ENCODE data around the gene GLDN.

GLDN gene

DNA sequence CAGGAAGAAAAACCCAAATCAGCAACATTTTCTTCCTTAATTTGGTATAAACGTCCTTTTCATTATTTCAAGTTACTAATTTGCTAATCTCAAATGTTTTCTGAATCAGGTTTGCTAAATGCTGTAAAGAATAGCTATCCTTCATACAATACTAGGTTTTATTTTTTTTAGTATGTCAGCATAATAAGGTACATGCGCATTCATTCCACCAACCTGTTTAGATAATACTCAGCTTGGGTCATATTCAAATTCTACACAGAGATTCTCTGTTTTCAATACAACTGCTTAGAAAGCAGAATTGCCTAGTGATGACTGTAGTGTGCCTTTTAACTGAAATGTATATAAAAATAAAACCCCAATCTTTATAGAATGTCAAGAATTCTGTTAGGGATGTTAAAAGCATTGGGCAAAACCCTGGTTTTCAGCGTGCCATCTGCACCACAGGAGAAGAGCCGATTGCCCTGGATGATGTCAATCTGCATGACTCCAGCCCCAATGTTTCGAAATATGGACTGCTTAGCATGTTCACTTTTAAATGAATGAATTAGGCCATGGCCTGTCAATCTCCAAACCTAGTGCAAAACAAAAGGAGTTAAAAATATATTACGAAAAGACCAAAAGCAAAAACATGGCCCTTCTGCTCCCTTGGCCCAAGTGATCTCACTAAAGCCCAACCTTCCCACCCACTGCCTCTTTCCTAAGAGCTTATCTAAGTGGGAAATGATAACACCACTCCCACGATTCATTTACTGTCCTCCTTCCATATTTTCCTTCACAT, 107.4 kb downstream of the GLDN start:
- Histone ChIP-seq H3K4me1 (ENCODE audit: control extremely low read depth in 1 of 4, control insufficient read depth in 4 of 4, insufficient read depth in 4 of 4, low read length in 3 of 4) (no peaks in the 10 kb centered on the region), H3K27ac (ENCODE audit: insufficient read depth in 1 of 2, low read depth in 1 of 2, low read length in 2 of 2, poor library complexity in 1 of 2, severe bottlenecking in 2 of 2) (no peak overlapping the region), H3K36me3 (ENCODE audit: control insufficient read depth in 4 of 4, insufficient read depth in 4 of 4, low read length in 3 of 4) (peaks cover 5 to 31% (median 19%) of the 10 kb centered on the region in 4 experiments), H3K9me3 (ENCODE audit: control extremely low read depth in 1 of 5, control insufficient read depth in 4 of 5, insufficient read depth in 2 of 5, low read depth in 1 of 5, low read length in 4 of 5) (no peaks in the 10 kb centered on the region), H3K4me3 (ENCODE audit: control insufficient read depth in 1 of 7, extremely low read depth in 1 of 7, insufficient read depth in 4 of 7, low read depth in 2 of 7, low read length in 6 of 7) (no peak overlapping the region), H3K27me3 (replicated peaks in 2 of 5; ENCODE audit: control insufficient read depth in 4 of 5, insufficient read depth in 5 of 5, low read length in 4 of 5) (no peaks in the 10 kb centered on the region)
- POLR2A ChIA-PET: no interaction called here
- CTCF ChIA-PET: no interaction called here
- no peak for DNase-seq
- WGBS (ENCODE audit: insufficient coverage): 100% methylated on average over 4 of the region's 7 CpGs

DNA sequence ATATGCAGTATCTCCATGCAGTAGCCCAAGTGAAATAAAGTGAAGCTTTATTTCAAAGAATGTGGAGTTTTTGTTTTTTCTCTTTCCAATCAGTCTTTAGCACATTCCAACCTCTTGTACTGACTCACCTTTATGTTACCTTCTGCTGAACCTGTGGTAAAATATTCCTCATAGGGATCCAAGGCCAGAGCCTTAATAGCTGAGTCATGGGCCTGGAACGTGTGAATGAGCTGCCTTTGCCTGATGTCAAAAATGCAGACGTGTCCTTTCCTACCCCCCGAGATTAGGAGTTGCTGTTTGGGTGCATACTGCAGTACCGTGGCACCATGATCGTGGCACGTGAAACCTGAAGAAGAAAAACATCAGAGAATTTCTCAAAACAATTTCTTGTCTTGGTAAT, 108.5 kb downstream of the GLDN start:
- POLR2A ChIA-PET: no interaction called here
- no peaks in the 10 kb centered on the region for H3K4me1 ChIP-seq (ENCODE audit: control extremely low read depth in 1 of 4, control insufficient read depth in 4 of 4, insufficient read depth in 4 of 4, low read length in 3 of 4)
- H3K4me3 ChIP-seq (ENCODE audit: control insufficient read depth in 1 of 7, extremely low read depth in 1 of 7, insufficient read depth in 4 of 7, low read depth in 2 of 7, low read length in 6 of 7): no peak overlapping the region
- CTCF ChIA-PET: interaction anchor here (1.0 kb wide), 1 partner anchor 16 kb away, joined by 3 read pairs; no protein-coding TSS in a partner anchor
- 92% methylated on average over 2 of the region's 6 CpGs for WGBS (ENCODE audit: insufficient coverage)
- peaks cover 7 to 34% (median 20%) of the 10 kb centered on the region in 4 experiments for H3K36me3 ChIP-seq (ENCODE audit: control insufficient read depth in 4 of 4, insufficient read depth in 4 of 4, low read length in 3 of 4)
- DNase-seq: no peak
- H3K27me3 ChIP-seq (replicated peaks in 2 of 5; ENCODE audit: control insufficient read depth in 4 of 5, insufficient read depth in 5 of 5, low read length in 4 of 5): no peaks in the 10 kb centered on the region
- H3K27ac ChIP-seq (ENCODE audit: insufficient read depth in 1 of 2, low read depth in 1 of 2, low read length in 2 of 2, poor library complexity in 1 of 2, severe bottlenecking in 2 of 2): no peak overlapping the region
- H3K9me3 ChIP-seq (ENCODE audit: control extremely low read depth in 1 of 5, control insufficient read depth in 4 of 5, insufficient read depth in 2 of 5, low read depth in 1 of 5, low read length in 4 of 5): no peaks in the 10 kb centered on the region
